HG02870 (cell line): ENCODE data around the gene LCP1.

Experiments
- ATAC-seq: cut with Tn5 transposase; IDR thresholded peaks from one replicate; pipeline ENCODE4 v1.9.1; 2021; ENCODE audit warnings: mild to moderate bottlenecking, moderate library complexity; ENCODE audit not compliant: unreplicated experiment

LCP1 gene

GRCh38 chr13:46160471-46161066 lies 21.4 kb downstream of the LCP1 start:
- ATAC-seq = peak; percentile 39

GRCh38 chr13:46160065-46160464 lies 21.9 kb downstream of the LCP1 start:
- ATAC-seq = no peak

DNA sequence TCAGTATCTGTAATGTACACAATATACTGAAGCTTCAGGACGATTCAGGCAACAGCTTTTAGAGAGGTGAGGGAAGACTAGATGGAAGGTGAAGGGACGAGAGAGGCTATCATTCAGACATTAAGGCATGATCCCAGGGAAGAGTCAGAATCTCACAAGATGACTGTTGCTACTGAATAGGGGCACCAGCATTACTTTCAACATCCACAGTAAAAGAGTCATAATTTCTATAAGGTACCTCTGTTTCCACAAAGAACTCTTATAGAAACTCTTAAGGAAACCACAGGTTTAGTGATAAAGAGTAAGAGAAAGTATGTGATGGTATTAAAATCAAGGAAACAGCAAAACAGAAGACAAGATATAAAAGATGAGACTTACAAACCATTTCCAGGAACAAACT lies 23.0 kb downstream of the LCP1 start:
- no peak for ATAC-seq

DNA sequence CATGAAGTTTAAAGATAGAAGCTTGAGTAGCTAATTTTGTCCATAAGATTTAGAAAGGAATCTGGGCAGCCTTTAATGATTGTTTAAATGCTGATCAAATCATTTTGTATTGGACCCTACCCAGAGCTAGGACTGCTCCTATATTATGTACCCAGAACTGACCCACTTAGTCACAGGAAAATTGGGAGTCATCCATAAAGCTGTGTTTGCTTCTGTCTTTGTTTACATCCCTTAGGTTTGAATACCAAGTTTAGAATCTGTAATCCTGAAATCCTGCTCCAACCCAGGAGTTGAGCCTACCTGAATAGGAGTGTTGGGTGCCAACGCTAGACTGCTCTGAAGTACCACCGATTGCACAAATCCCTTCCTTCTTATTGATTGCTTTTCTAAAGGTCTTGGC lies 23.8 kb downstream of the LCP1 start:
- no peak for ATAC-seq

DNA sequence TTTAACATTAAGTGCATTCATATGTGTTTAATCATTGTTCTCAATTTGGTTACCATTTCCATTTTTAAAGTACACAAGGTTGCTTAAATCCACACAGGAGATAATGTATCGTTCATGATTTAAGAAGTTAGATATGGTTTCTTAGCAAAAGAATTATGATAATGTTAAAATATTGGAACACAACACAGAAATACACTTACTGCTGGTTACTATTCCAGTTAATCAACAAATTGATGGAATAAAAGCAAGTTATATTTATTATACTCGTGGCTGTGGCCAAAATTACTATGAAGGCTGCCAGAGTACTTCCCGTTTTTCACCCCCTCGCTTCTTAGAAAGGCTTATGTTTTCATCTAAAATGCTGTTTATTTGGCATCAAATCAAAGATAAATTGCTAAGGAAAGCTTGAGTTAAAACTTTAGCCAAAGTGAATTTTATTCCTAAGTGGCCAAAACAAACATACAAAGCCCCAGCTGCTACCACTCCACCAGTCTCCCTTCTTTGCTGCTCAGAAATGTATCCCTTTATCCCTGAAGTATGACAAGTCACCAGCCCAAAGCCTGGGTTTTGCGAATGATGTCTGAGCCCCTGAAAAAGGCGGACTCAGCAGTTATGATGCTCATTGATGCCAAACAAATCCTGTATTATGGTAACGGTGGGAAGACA lies 27.7 kb downstream of the LCP1 start:
- no peak for ATAC-seq

DNA sequence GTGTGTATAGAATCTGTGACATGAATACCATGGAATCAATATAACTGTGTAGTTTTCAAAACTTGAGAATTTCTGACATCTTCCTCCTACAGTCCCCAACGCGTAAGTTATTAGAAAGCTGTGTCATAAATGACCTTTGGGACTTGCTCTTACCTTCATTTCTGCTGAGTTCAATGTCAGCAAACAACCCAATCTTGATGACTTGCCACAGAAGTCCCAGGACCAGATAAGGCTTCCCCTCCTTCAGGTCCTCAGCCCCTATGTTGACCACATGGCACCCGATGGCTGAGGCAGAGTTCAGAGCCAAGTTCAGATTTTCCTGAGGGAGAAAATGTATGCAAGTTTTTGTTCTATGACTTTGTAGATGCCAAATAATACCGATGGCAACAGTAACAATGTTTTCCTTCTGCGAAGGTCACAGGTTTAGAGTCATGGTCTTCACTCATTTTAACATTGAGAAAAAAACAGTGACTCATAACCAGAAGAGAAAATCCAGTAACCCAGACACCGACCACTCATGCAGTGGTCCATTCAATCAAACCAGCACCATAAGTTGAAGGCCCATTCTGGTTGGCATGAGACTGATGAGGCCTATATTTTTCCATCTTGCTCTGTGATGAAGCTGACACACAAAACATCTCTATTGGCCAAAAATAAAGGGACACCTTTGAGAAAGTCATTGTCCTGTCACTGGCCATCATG lies 29.2 kb downstream of the LCP1 start:
- no peak for ATAC-seq

DNA sequence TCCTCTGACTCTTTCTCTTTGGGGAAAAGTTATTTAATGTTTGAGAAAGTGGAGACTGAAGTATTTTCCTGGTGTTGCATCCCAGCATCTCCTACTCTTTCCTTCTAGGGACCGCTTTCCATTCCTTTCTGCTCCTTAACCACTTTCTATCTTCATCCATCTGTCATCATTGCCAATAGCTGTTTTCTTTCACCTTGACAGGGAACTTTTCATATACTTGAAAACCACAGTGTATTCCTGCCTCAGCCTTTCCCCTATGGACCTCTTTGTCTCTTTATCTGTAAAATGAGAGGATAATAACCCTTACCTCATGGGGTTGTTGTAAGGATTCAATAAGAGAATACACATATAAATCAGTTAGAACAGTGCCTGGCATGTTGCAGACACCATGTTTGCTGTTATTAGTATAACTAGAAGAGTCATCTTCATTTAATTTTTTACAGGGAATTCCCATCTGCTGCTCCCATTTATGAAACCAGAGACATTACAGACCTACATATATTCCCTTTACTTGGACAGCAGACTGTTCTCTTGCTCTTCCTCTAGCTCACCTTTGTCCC lies 31.8 kb downstream of the LCP1 start:
- no peak for ATAC-seq

DNA sequence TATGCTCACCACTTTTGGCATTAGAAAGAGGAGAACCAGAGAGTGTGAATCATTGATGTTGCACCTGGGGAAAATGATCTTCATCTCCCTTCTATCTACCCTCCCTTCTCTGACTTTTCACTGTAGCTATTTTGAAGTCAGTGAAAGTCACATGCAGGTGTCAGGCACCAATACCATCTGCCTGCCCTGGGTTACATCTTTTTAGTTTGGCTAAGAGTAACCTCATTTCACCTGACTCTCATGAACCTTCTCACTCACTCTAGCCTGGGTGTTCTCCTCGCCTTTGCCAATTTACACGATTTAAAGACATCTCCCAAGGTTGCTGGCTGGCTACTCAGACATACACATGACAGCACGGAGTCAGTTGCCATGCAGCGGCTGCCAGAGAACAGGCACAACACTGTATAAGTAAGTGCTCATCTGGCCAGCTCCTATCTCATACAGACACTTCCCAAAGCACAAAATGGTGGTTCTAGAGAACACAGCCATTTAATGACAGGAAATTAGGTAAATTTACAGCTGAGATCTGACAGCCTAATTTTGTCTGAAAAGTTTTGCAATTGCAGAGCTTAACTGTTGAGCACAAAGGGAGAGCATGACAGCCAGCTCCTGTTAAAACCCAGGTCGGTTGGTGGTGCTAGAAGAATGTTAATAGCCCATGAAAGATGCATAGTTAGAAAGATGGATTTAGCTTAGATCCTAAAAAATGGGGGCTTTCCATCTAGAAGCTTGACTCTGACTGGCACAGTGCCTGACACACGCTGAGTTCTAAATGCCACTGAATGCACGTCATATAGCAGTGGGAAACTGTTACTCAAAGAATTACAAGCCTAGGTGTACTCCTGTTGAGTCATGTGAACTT lies 32.5 kb downstream of the LCP1 start:
- no peak for ATAC-seq

GRCh38 chr13:46146898-46147297 lies 35.1 kb downstream of the LCP1 start:
- ATAC-seq = no peak

GRCh38 chr13:46145950-46146349 lies 36.0 kb downstream of the LCP1 start:
- no peak for ATAC-seq

GRCh38 chr13:46145135-46145534 lies 36.8 kb downstream of the LCP1 start:
- no peak for ATAC-seq

- ATAC-seq = no peak
Measured at GRCh38 chr13:46143184-46143701, 38.7 kb downstream of the LCP1 start.

DNA sequence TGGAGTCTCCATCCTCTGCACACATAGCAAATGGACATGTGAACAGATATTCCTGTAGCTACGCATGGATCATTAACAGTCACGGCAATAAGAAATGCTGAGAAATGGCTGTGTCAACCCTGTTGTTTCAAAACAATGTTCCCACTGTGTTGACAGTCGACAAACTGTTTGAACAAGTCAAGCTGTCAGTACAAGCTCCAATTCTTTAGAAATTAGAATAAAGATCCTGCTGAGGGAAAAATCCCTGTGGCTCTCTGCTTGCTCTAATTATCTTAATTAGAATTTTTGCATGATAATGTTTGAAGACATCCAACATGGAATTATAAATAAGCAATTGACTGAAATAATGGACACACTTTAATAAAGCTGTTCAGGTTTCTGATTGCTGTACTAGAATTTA lies 39.2 kb downstream of the LCP1 start:
- ATAC-seq = no peak

DNA sequence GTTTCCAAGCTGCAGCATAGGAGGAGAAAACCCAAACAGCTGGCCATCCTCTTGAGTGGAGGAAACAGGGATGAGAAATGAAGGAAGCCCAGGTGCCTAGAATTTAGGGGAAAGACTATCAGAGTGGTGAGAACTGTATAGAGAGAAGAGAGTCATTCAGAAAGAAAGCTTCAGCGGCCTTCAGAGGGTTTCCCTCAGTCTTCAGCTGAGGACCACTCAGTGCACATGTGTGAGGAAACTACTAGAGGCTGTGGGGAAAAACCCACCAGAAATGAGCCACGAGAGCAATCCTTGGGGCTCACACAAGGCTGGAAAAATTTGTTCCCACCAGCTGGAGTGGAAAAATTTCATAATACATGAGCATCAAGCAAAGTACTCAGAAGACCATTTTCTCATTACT lies 41.9 kb downstream of the LCP1 start:
- ATAC-seq = no peak

DNA sequence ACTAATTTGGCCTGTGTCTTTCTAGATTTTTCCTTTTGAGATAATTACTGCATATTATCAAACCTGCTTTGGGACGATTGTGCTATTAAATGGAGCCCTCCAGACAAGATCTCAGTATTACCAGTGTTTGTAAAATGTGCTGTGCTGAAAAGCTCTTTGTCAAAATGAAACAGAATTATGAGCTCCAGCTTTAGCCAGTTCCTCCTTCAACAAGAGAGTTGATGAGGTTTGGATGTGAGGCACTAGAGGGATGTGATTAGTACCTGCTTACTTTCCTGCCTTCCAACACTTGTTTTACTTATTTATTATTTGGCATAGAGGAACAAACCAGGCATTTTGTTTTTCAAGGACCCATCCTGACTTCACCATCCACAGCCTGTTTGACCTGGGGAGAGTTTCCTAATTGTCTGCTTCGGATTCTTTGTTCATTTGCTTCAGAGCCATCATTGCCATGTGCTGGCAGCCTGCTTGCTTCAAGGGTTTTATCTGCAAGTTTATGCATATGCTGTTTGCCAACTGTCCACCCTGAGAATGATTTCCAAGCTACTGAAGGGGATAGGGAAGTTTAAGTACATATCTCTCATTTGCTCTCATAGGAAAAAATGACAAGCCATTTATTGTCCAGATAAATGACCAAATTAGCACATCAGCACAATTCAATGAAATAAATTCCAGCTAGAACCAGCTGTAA lies 44.2 kb downstream of the LCP1 start:
- no peak for ATAC-seq

DNA sequence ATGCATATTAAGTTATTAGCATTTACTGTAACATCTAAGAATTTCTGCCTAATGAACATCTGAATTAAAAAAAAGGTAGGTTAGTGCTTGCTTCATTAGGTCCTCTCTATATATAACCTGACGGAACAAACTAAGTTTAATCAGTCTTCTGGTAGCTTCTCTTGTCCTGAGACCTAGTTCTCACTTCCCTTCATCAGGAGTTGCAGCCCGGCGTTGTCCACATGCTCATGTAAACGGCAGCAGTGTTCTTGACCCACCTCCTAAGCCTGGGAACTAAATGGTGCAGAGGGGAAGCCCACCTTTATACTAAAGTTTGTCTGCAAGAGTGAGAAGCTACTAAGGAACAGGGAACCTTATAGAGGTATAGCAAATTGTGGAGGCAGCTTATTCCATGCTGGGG lies 45.3 kb downstream of the LCP1 start:
- no peak for ATAC-seq

GRCh38 chr13:46134961-46135522 lies 46.9 kb downstream of the LCP1 start:
- ATAC-seq = no peak

GRCh38 chr13:46134494-46134893 lies 47.5 kb downstream of the LCP1 start:
- ATAC-seq = no peak

DNA sequence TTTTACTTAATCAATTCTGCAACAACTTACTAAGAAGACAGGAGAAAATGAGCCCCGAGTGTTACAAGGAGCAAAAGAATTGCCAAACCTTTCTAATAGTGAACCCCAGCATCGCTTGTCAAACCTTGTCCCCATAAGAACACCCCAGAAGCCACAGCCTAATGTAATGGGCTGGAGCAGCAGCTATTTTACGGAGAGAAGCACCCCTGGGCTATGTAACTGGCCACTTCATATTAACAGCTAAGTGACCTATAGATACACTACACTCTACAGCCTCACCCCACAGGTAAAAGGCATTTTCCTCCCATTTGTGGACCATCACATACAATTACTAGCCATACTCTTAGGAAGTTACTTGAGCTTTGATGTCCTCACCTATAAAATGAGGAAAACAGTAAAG lies 49.9 kb downstream of the LCP1 start:
- ATAC-seq = no peak

DNA sequence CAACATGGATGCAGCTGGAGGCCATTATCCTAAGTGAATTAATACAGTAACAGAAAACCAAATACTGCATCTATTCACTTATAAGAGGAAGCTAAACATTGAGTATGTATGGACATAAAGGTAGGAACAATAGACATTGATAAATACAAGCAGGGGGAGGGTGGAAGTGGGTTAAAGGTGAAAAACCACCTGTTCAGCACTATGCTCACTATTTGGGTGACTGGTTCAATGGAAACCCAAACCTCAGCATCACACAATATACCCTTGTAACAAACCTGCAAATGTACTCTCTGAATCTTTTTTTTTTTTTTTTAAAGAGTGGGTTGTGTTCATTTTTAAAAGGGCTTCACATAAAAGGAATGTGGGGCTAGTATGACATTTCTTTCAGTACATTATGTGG lies 50.3 kb downstream of the LCP1 start:
- no peak for ATAC-seq
